GM18909 (cell line): ENCODE measurements around the gene GRID1.

ENCODE experiments used
- ATAC-seq: cut with Tn5 transposase; IDR thresholded peaks from one replicate; pipeline ENCODE4 v1.9.1; 2021; ENCODE audit warnings: mild to moderate bottlenecking; ENCODE audit not compliant: unreplicated experiment, poor library complexity

Gene GRID1

DNA sequence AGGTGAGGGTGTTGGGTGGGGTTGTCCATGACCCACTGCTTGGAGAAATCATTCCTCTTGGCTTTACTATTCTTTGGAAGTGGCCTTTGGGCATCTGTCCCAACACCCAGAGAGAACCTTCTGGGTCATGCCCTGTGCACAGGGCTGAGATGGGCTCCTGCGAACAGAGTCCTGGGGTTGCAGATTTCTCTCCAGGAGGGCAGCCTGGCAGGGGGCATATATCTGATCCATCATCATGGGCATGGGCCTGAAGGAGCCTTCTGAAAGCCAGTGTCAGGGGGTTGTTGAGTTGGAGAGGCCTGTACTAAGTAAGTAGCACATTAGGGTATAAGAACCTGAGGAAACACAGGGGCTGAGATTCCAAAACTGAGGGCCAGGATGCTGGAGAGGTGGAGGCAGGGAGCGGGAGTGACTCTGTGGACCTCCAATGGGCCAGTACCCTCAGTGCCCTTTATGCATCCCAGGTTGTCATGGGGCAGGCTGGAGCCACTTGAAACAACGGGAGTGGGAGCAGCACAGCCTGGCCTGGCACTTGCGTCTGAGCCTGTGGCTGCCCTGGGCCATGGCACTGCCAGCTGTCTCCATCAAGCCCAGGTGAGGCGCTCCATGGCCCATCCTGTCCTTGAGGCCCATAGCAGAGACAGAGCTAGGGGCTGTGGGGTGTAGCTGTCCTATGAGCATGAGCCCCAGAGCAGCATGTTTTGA lies 203.7 kb downstream of the GRID1 start:
- ATAC-seq: no peak

DNA sequence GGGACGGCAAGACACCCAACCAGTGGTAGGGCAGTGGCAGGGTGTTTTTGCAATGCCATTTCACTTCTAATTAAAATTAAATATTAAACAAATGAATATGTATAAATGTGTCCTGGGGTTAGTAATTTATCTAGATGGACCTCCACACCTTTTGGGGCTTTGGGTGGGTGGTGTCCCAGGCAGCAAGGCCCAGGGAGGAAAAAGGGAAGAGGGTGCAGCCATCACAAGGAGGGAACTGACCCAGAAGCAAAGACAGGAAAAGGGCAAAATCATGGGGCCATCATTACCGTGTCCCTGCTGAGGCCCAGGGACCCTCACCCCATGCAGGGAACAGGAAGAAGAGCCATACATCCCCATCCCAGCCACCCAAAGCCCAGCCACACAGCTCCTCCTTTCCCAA lies 204.6 kb downstream of the GRID1 start:
- no peak for ATAC-seq

- no peak for ATAC-seq
These were observed 205.6 kb downstream of the GRID1 start for GRCh38 chr10:86160890-86161585.

DNA sequence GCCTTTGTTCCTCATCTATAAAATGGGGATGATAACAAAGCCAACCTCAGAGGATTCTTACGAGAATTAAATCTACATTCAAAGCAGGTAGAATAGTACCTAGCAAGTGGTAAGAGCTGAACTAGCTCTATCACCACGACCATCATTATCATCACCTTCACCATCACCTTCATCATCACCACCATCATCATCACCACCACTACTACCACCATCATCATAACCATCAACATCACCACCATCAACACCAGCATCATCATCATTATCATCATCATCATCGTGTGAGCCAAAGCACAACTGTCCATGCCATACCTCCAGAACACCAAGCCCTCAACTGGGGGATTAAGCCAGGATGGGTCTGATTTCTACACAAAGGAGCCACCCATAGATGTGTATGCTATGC lies 206.8 kb downstream of the GRID1 start:
- ATAC-seq: no peak

- no peak for ATAC-seq
These were observed 211.3 kb downstream of the GRID1 start for GRCh38 chr10:86155054-86155921.

DNA sequence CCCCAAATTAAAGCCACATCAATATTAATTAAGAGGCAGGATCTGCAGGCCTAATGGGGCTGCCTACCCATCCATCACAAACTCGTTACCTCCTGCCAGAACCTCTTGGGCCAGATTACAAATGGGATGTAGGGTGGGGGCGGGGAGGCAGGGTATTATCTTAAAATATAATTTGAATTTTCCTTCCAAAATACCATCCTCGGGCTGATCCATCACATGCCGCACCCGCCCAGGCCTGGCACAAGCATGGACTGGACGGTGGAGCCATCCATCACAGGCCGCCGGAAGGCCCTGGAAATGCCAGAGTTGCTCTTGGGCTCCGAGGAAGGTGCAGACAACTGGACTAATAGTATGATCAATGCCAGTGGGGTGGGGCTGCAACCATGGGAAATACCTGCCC lies 212.8 kb downstream of the GRID1 start:
- no peak for ATAC-seq

DNA sequence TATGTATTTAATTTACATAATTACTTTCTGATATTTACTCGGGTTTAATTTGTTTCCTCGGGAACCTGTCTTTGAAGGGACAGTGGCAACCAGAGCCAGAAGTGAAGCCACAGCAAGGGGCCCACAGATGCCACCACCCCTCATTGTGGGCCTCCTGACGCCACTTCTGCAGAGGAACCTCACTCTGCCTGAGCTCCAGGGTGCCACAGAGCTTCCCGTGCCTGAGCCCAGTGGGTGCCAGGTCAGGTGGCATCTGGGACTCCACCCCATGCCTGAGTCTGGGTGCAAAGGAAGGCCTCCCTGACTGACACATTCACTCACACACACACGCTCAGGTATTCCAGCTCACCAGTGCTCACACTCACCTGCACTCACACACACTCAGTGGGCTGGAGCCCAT lies 213.7 kb downstream of the GRID1 start:
- ATAC-seq: no peak

DNA sequence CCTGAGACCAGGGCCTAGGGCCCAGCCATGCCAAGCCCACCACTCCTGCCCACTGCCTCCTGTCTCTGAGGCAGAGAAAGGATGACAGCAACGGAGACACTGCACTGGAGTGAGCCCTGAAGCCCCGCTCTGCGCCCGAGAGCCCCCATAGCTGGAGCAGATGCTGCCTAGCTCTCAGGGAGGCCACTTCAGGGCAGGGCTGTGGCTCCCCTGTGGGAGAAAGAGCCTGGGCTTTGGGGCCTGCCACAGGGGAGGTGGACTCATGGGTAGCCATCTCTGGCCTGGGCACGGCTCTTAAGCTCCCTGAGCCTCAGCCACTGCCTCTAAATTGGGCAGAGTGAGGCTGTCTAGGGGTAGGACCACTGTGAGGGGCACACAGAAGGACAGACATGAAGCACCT lies 214.2 kb downstream of the GRID1 start:
- no peak for ATAC-seq

DNA sequence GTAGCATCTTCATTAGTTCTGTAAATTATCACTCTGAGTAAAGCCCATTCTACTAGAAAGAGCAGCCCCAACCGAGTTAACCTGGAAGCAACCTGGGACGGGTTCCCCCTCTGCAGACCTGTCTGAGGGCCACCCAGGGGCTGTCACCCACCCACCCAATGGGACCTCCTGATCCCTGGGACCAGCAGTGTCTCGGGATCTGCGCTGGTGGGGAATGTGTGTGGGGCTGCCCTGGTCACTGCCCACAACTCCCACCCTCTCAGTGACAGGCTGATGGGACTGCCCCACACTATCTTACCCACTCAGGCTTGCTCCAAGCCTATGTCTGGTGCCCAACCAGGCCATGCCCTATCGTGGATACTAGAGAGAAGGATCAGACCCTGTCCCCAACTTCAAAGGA lies 215.0 kb downstream of the GRID1 start:
- ATAC-seq: no peak

GRCh38 chr10:86149257-86149656 lies 217.3 kb downstream of the GRID1 start:
- ATAC-seq: no peak

DNA sequence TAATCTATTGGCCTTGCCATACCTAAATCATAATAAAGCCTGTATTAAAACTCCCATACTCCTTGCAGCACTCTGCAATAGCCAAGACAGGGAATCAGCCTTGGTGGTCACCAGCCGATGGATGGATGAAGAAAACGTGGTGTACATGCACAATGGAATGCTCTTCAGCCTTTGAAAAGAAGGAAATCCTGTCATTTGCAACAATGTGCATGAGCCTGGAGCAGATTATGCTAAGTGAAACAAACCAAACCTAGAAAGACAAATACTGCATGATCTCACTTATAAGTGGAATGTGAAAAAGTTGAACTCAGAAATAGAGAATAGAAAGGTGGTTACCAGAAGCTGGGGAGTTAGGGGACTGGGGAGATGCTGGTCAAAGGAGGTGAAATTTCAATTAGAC lies 218.5 kb downstream of the GRID1 start:
- no peak for ATAC-seq

DNA sequence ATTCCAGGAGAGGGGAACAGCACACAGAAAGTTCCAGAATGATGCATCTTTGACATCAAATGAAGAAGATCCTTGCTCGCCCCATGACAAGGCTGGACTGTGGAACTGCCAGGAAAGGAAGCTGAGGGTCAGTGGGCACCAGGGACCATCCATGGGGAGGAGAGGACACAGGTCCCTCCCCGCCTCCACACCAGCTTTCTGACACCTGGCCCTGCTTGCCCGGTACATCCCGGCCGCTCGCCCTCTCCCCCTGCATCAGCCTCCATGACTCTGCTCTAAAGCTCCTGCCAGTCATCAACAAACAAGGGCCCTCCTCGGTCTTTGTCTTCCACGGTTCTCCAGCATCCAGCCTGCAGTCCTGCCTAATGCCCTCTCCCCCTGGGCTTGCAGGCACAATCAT lies 222.3 kb downstream of the GRID1 start:
- ATAC-seq: no peak

DNA sequence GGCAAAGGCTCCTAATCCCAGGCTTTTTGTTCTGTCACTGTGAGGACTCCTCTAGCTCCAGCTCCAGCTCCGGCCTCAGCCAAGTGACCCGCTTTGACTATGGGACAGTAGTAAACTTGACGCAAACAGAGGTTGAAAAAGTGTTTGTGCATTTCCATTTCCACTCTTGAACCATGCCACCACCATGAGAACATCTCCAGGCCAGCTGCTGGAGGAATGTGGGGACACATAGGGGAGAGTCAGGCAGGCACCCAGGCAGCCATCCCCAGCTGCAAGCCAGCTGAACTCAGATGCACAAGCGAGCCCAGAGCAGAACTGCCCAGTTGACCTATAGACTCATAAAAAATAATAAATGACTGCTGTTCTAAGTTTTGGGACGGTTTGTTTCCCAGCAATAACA lies 224.7 kb downstream of the GRID1 start:
- no peak for ATAC-seq

GRCh38 chr10:86139066-86139657 lies 227.4 kb downstream of the GRID1 start:
- no peak for ATAC-seq

DNA sequence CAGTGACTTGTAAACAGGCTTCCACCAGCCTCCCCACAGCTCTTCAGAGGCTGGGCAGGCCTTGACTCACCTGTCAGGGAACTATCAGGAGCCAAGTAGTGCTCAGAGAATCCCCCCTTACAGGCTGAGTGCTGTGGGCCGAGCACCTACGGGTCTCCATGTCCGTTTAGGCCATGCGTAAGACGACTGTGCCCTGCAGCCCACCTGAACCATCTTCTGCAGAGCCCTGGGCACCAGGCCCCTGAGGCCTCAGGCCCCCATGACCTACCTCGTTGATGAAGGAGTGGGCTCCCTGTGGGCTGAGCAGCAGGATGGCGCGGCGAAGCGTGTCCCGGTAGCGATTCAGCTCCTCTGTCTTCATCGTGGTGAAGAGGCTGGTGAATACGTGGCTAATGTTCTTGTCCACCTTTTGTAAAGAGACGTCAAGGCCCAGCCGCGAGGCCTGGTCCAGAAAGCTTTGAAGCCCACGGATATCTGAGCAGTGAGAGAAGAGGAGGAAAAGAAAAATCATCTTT lies 228.0 kb downstream of the GRID1 start:
- no peak for ATAC-seq

DNA sequence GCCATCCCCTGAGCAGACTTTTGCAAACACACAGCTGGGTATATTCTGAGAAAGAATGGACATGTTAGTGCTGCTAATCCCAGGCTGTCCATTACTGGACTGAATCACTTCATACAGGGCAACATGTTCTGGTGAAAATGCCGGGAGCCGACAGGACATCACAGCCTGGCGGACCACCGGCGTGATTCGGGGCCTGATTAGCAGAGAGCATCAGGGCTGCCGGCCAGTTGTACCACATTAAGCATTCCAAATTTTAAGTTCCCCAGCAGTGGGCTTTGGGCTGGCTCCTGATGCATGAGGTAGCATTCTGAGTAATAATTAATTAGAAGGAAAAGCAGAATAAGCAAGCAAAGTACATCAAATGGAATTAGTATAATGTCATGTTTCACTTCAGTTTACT lies 229.0 kb downstream of the GRID1 start:
- no peak for ATAC-seq

GRCh38 chr10:86136934-86137333 lies 229.7 kb downstream of the GRID1 start:
- ATAC-seq: no peak

- no peak for ATAC-seq
These were observed 231.4 kb downstream of the GRID1 start for GRCh38 chr10:86135191-86135590.

DNA sequence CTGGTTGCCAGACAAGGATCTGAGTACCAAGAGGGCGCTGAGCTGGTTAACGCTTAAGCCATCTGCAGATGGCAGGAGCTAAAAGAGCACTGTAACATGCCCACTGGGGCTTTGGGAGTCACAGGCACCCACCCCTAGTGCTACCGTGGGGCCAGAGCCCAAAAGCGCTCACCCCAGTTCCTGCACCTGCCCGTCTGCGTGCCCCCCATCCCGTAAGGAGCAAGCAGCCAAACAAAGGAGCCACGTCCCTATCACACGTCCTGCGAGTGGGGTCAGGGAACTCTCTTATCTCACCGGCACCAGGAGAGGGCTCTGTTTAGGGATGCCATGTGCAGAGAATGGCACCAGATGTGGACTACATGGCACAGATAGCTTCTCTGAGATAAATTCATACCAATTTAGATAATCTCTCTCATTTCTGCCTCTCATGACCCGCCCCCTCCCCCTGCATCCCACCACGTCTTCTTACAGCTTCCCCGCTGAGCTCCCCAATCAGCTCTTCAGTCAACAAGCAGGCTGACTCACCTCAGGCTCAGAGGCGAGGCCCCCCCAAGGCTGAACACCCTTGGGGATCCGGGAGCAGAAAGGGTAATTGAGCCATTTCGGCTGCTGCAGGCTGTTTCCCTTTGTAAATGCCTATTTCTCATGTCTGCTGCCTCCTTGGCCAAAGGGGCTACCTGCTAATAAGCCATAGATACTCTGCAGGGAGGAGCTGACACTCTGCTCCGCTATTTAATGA lies 235.7 kb downstream of the GRID1 start:
- no peak for ATAC-seq

GRCh38 chr10:86130041-86130440 lies 236.6 kb downstream of the GRID1 start:
- ATAC-seq: no peak
